ENCODE data around the gene CNRIP1. TPM values are rescaled to one million over a fixed set of nuclear protein-coding genes. Genes with fewer than 3 reads are reported as not detected.

Gene CNRIP1
- total RNA-seq, result 61.2 and 62.9 TPM in 2 replicates

DNA sequence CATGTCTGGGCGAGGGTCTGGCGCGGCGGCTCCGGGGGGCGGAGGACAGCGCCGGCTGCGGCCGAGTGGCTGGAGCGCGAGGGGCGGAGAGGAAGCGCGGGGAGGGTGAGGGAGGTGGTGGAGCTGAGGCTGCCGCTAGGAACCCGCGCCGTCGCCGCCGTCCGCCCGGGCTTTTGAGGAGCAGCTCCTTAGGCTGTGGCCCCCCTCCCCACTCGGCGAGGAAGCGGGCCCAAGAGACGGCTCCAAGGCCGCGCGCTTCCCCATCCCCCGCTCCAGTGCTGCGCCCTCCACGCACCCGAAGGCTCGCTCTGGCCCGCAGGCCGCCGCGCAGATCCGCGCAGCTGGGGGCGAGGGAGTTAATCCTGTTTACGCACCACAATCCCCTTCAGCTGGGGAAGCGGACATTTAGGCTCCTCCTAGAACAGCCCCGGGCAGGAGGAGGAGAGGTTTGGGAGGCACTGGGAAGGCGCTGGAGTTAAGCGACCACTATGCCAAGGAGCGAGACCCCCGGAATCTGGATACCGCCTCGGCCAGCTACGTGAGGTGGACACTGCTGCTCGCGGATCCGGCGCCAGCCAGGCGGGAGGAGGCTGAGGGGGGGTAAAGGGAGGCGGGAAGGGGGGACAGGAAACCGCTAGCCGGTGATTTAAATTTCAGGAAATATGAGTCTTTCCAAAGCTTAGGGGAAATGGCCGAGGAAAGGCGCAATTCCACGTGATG is at the start of gene CNRIP1:
Gene CNRIP1 (minus strand): TSS at position 552 of the 720 bp plus-strand sequence. CDS start 549 bp downstream, at position 3.

GRCh38 chr2:68365087-68365486 is 45.3 kb upstream of the CNRIP1 start, which contains the start of gene PLEK:
Gene PLEK (plus strand): TSS chr2:68365282. CDS start chr2:68365352, 70 bp downstream.

GRCh38 chr2:68252400-68253218 is 67.1 kb downstream of the CNRIP1 start, which contains the start of gene PPP3R1:
Gene PPP3R1 (minus strand): TSS chr2:68252532. CDS start chr2:68252127, 405 bp downstream.

Other genes with a start within 250 kb of the CNRIP1 start
- 15.1 and 19.2 TPM in 2 replicates for gene PNO1, start 162.1 kb downstream of the CNRIP1 start, total RNA-seq
- 14.1 and 15.6 TPM in 2 replicates for gene PPP3R1, start 67.4 kb downstream of the CNRIP1 start, total RNA-seq
- gene PLEK, start 45.3 kb upstream of the CNRIP1 start, total RNA-seq, result under 0.01 TPM in 1 of 2 replicates, not detected in the other
- 0.30 and 0.67 TPM in 2 replicates for gene FBXO48, start 147.3 kb upstream of the CNRIP1 start, total RNA-seq
- 1.6 and 2.2 TPM in 2 replicates for gene APLF, start 147.6 kb upstream of the CNRIP1 start, total RNA-seq

Data from bronchus fibroblast of lung (primary cell).